Heart left ventricle (tissue), 16 donors: Measurements from ENCODE around the gene CHAT. TPM values are rescaled to one million over a fixed set of nuclear protein-coding genes. Genes with fewer than 3 reads are reported as not detected.

Experiments used
- ATAC-seq, 4 donors: fragments of 200-7000 bp; cut with Tn5 transposase; one replicate each; pipeline ENCODE4 v1.9.1; 2020 to 2022; ENCODE audit warnings: moderate library complexity in 4 of 4, mild to moderate bottlenecking in 3 of 4, moderate number of reproducible peaks in 1 of 4
- DNase-seq, 5 donors: peaks; one replicate each; pipeline ENCODE4 v3.0.0-alpha.2; 2020
- H3K27ac ChIP-seq, 12 donors: fragments of 200-600 bp; sonication (generic) in 4 of 12; one replicate each; pipeline versions ENCODE4 v1.5.0 to v1.8.0; 2016 to 2022; ENCODE audit warnings: mild to moderate bottlenecking in 2 of 12
- H3K27me3 ChIP-seq, 9 donors: fragments of 200-600 bp; sonication (generic) in 2 of 9; one replicate each; pipeline versions ENCODE4 v1.5.1 to v1.8.0; 2016 to 2022; ENCODE audit warnings: mild to moderate bottlenecking in 3 of 9
- H3K36me3 ChIP-seq, 9 donors: fragments of 200-600 bp; sonication (generic) in 2 of 9; one replicate each; pipeline versions ENCODE4 v1.5.0 to v1.8.0; 2018 to 2022; ENCODE audit warnings: mild to moderate bottlenecking in 2 of 9
- H3K4me1 ChIP-seq, 12 donors: fragments of 200-600 bp; sonication (generic) in 4 of 12; one replicate each; pipeline versions ENCODE4 v1.5.0 to v1.8.0; 2016 to 2022; ENCODE audit warnings: mild to moderate bottlenecking in 3 of 12
- H3K4me3 ChIP-seq, 12 donors: fragments of 200-600 bp; sonication (generic) in 4 of 12; one replicate each; pipeline versions ENCODE4 v1.5.0 to v1.8.0; 2017 to 2022; ENCODE audit warnings: mild to moderate bottlenecking in 9 of 12, moderate library complexity in 4 of 12
- H3K9me3 ChIP-seq, 12 donors: fragments of 200-600 bp; sonication (generic) in 4 of 12; one replicate each; pipeline versions ENCODE4 v1.5.0 to v1.8.0; 2016 to 2022; ENCODE audit warnings: mild to moderate bottlenecking in 1 of 12
- CTCF ChIP-seq, 12 donors: fragments of 200-600 bp; sonication (generic) in 4 of 12; IDR thresholded peaks; one replicate each; pipeline versions ENCODE4 v1.5.0 to v1.8.0; 2018 to 2022; ENCODE audit warnings: antibody characterized with exemption in 12 of 12, mild to moderate bottlenecking in 5 of 12
- POLR2A ChIP-seq, 2 donors: fragments of 450-650 bp; IDR thresholded peaks; one replicate each; pipeline ENCODE4 v1.6.1; 2017; ENCODE audit warnings: antibody characterized with exemption in 2 of 2, mild to moderate bottlenecking in 2 of 2, moderate library complexity in 2 of 2
- WGBS, 4 donors: extraction: QIAGEN DNeasy Blood & Tissue Kit in 2 of 4; methylation state at CpG; one replicate each; pipeline versions ENCODE4 v1.1.5 to v1.1.7; 2013 to 2018; 5-methylcytosine and 5-hydroxymethylcytosine counted together
- intact Hi-C, 10 donors: fragments of 100-400 bp; cut with DNase I; formaldehyde crosslinking; loops; one replicate each; pipeline versions ENCODE4 v1.11.1 to v1.14.2; 2022
- polyA plus RNA-seq, 2 donors: library from polyadenylated mRNA; stranded (reverse); fragments of 200-250 nt; gene quantifications; one replicate each; pipeline ENCODE4 v1.2.3, GENCODE V29; 2013
- total RNA-seq, 9 donors: library from RNA; depleted of rRNA in 2 of 9; stranded (reverse); fragments of >200 nt in 2 of 9; fragmentation: NEBNext Ultra II Directional in 3 of 9; extraction: Animal tissue kit (Norgen Biotek cat#: 25700) in 3 of 9; gene quantifications; one replicate each; pipeline versions ENCODE4 v1.1.0 to v1.2.4, GENCODE V29; 2016 to 2023
- donor health status: ischemic (EF 13 %, LVEDD 7.1; RV severe dilation, severe dysfunction).
- donor health status: healthy with polysubstance abuse.
- donor health status: DM: no; HTN: yes; CAD: no.
- donor health status: DM: no; HTN: no; CAD: no.
- donor health status: ischemic (EF 25% LVEDD 6.9; RV normal size, moderate dysfunction).
- donor health status: ischemic (EF 25% LVEDD 5.7; RV mildly dilated, moderate dysfunction).
- donor health status: healthy.
- donor health status: DM: yes; HTN: yes; CAD: no.
- donor health status: ischemic (EF 35%, LVEDD 5.7; RV mildly dilated, moderate dysfunction).
- donor health status: nonischemic (EF 11% LVEDD 7.7; RV severe dilation, severe dysfunction).
- donor health status: DM: yes; HTN: yes; CAD: no.
- donor health status: PGD.
- donor health status: ischemic (EF 29% LVEDD 5.4; RV normal size, mild dysfunction).
- donor health status: nonischemic (EF 23%, LVEDD 6.1; RV moderate dilation, normal function).

The CHAT gene
- total and polyA plus RNA-seq, 11 donors = not detected

GRCh38 chr10:49613165-49613881 lies 514 bp upstream of the CHAT start:
- WGBS, 4 donors = 1 to 4% (median 4%) methylated on average over 20 to 23 of the region's 23 CpGs

GRCh38 chr10:49614242-49615198 lies 683 bp downstream of the CHAT start:
- 3 to 6% (median 4%) methylated on average over 44 to 49 of the region's 49 CpGs for WGBS, 4 donors
- H3K4me1 ChIP-seq = peaks cover 0 to 32% (median 5%) of the 10 kb centered on the region in 12 donors
- no peak overlapping the region for H3K4me3 ChIP-seq
- intact Hi-C loops = no loop called here
- no peaks in the 10 kb centered on the region for H3K9me3 ChIP-seq
- H3K36me3 ChIP-seq = no peaks in the 10 kb centered on the region
- peaks cover 51 to 100% (median 83%) of the 10 kb centered on the region in 9 donors for H3K27me3 ChIP-seq
- DNase-seq (peak in 1 of 5 donors; percentile 11), ATAC-seq (no peak)
- H3K27ac ChIP-seq = no peak overlapping the region
- no peak for TF ChIP-seq CTCF (IDR thresholded peaks at IDR 0.05)
- no peak for TF ChIP-seq POLR2A (IDR thresholded peaks at IDR 0.05)

More at GRCh38 chr10:49613165-49613881, 514 bp upstream of the CHAT start:
- H3K4me3 ChIP-seq = no peak overlapping the region
- TF ChIP-seq CTCF (IDR thresholded peaks at IDR 0.05) = no peak
- no peak for TF ChIP-seq POLR2A (IDR thresholded peaks at IDR 0.05)
- DNase-seq (peak in 1 of 5 donors; percentile 10), ATAC-seq (no peak)
- peaks cover 54 to 100% (median 91%) of the 10 kb centered on the region in 9 donors for H3K27me3 ChIP-seq
- intact Hi-C loops = no loop called here
- no peak overlapping the region for H3K27ac ChIP-seq
- H3K36me3 ChIP-seq = no peaks in the 10 kb centered on the region
- H3K4me1 ChIP-seq = peaks cover 0 to 39% (median 5%) of the 10 kb centered on the region in 12 donors
- no peaks in the 10 kb centered on the region for H3K9me3 ChIP-seq

GRCh38 chr10:49615213-49615612 lies 1.4 kb downstream of the CHAT start:
- TF ChIP-seq CTCF (IDR thresholded peaks at IDR 0.05) (no peak), POLR2A (IDR thresholded peaks at IDR 0.05) (no peak)
- Histone ChIP-seq H3K27me3 (peaks cover 50 to 100% (median 81%) of the 10 kb centered on the region in 9 donors), H3K9me3 (no peaks in the 10 kb centered on the region), H3K4me1 (peaks cover 0 to 25% (median 5%) of the 10 kb centered on the region in 12 donors), H3K27ac (no peak overlapping the region), H3K36me3 (no peaks in the 10 kb centered on the region), H3K4me3 (no peak overlapping the region)
- 57 to 86% (median 63%) methylated on average over 3 to 5 of the region's 5 CpGs for WGBS, 4 donors
- DNase-seq = peak in 1 of 5 donors; percentile 7
- ATAC-seq = no peak
- intact Hi-C loops = no loop called here

GRCh38 chr10:49615721-49616120 lies 1.9 kb downstream of the CHAT start:
- ATAC-seq (no peak), DNase-seq (peak in 1 of 5 donors; percentile 10)
- WGBS, 4 donors = 54 to 62% (median 60%) methylated on average over 5 of the region's 5 CpGs
- H3K36me3 ChIP-seq = no peaks in the 10 kb centered on the region
- peaks cover 45 to 100% (median 76%) of the 10 kb centered on the region in 9 donors for H3K27me3 ChIP-seq
- intact Hi-C loops = no loop called here
- TF ChIP-seq CTCF (IDR thresholded peaks at IDR 0.05) = no peak
- no peak for TF ChIP-seq POLR2A (IDR thresholded peaks at IDR 0.05)
- no peaks in the 10 kb centered on the region for H3K9me3 ChIP-seq
- no peak overlapping the region for H3K27ac ChIP-seq
- H3K4me1 ChIP-seq = peaks cover 0 to 20% (median 3%) of the 10 kb centered on the region in 12 donors
- no peak overlapping the region for H3K4me3 ChIP-seq
